ENCODE data around the gene MTNR1A. TPM values are rescaled to one million over a fixed set of nuclear protein-coding genes. Genes with fewer than 3 reads are reported as not detected.

MTNR1A gene
- total and polyA plus RNA-seq, 2 donors (not counting 3 experiments of a cell fraction or from before 2014, with no cell fraction given): not detected

GRCh38 chr4:186584912-186585311, 29.5 kb upstream of the MTNR1A start:
- Histone ChIP-seq H3K9me1 (replicated peaks; ENCODE audit: control insufficient read depth, extremely low read depth, insufficient read depth, low read length) (no peaks in the 10 kb centered on the region), H3K4me3 (replicated peaks in 1 of 3; ENCODE audit: insufficient read depth in 1 of 3, low read depth in 1 of 3, low read length in 3 of 3) (no peak overlapping the region), H3K4me2 (ENCODE audit: insufficient read depth, low read length) (no peak overlapping the region), H2AFZ (ENCODE audit: low read depth, low read length) (no peak overlapping the region), H3K9ac (replicated peaks; ENCODE audit: extremely low read depth, insufficient read depth, low read length) (no peak overlapping the region), H3K27ac (ENCODE audit: insufficient read depth, low read depth, low read length) (no peak overlapping the region), H3K9me3 (replicated peaks; ENCODE audit: control insufficient read depth, insufficient read depth, low read length) (no peaks in the 10 kb centered on the region), H3K27me3 (ENCODE audit: control insufficient read depth in 2 of 2, insufficient read depth in 2 of 2, low read length in 2 of 2) (no peaks in the 10 kb centered on the region), H3K4me1 (ENCODE audit: control insufficient read depth, extremely low read depth, insufficient read depth, low read length) (no peaks in the 10 kb centered on the region), H3K36me3 (ENCODE audit: control insufficient read depth in 2 of 2, extremely low read depth in 1 of 2, insufficient read depth in 2 of 2, low read length in 2 of 2) (no peaks in the 10 kb centered on the region), H3K79me2 (ENCODE audit: control insufficient read depth, insufficient read depth, low read length) (no peaks in the 10 kb centered on the region), H4K20me1 (replicated peaks; ENCODE audit: control insufficient read depth, extremely low read depth, insufficient read depth, low read length) (no peaks in the 10 kb centered on the region)
- TF ChIP-seq EZH2 (IDR thresholded peaks at IDR 0.05; ENCODE audit: borderline replicate concordance, low read depth, low read length, severe bottlenecking): no peak
- TF ChIP-seq MAX (IDR thresholded peaks at IDR 0.05; ENCODE audit: insufficient read depth, insufficient read length): no peak
- TF ChIP-seq CTCF (IDR thresholded peaks at IDR 0.05; ENCODE audit: extremely low read depth in 1 of 2, insufficient read depth in 1 of 2, low read depth in 1 of 2, low read length in 2 of 2): no peak
- TF ChIP-seq JUN (IDR thresholded peaks at IDR 0.05; ENCODE audit: borderline replicate concordance, insufficient read depth, insufficient read length, low read depth): no peak
- TF ChIP-seq POLR2AphosphoS5 (IDR thresholded peaks at IDR 0.05; ENCODE audit: insufficient read depth, low read depth, low read length): no peak
- no peak for TF ChIP-seq POLR2A (IDR thresholded peaks at IDR 0.05; ENCODE audit: low read depth, low read length)
- no peak for TF ChIP-seq MYC (IDR thresholded peaks at IDR 0.05; ENCODE audit: low read depth, low read length)
- TF ChIP-seq GATA2 (IDR thresholded peaks at IDR 0.05; ENCODE audit: insufficient read depth, insufficient read length, low read depth, low read length): no peak
- no peak for TF ChIP-seq FOS (IDR thresholded peaks at IDR 0.05; ENCODE audit: borderline replicate concordance, insufficient read depth, low read length)
- POLR2A ChIA-PET: no interaction called here
- dilution Hi-C loops (cut with MboI; ENCODE audit: extremely low pct_ligation_motif_present, low sequenced_read_pairs) (no loop called here), intact Hi-C loops (cut with micrococcal nuclease) (no loop called here)
- DNase-seq (ENCODE audit: low read depth, low spot score): no peak
- no TSS peak for BruUV-seq (replicated peaks)
- CTCF ChIA-PET: no interaction called here
- FAIRE-seq: no peak

Measured in endothelial cell of umbilical vein (primary cell).